HS-5 (cell line): ENCODE data around the gene SELENOM.
"Not testable (repeated sequence)": the region's sequence is repeated elsewhere in the genome, so short reads cannot be mapped to it uniquely, and the experiment has no call there.

ENCODE experiments used
- DNase-seq: peaks from one replicate; pipeline ENCODE4 v3.0.0-alpha.2; 2012; ENCODE audit warnings: low read depth

SELENOM gene

DNA sequence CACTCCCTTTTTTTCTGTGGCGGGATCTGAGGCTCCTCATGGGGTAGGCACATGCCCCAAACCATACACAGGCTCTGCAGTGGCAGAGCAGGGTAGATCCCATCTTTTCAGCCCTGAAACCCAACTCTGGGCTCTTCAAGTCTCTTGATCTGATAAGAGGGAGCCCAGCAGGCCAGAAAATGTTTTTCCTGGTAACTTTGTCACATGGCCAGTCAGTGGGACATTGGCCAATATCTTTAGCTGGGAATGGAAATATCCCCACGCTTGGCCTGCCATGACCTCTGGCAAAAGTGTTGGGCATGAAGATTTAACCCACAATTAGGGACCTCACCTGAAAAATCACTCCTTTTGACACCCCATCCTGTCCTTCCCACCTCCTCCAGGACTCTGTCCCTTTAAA, 23.5 kb upstream of the SELENOM start:
- DNase-seq = no peak

DNA sequence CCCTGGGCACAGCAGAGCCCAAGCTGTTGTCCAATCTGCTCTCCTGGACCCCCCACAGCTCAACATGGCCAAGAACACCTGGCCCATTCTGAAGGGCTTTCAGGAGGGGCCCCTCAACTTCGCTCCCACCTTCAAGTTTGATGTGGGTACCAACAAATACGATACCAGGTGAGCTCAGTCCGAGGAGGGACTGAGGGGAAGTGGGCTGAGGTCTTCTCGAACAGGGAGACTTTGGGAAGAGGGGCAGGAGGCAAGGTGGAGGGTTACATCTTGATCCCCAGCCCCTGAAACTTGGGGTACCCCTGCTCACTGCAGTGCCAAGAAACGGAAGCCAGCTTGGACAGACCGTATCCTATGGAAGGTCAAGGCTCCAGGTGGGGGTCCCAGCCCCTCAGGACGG, 20.8 kb upstream of the SELENOM start:
- no peak for DNase-seq

DNA sequence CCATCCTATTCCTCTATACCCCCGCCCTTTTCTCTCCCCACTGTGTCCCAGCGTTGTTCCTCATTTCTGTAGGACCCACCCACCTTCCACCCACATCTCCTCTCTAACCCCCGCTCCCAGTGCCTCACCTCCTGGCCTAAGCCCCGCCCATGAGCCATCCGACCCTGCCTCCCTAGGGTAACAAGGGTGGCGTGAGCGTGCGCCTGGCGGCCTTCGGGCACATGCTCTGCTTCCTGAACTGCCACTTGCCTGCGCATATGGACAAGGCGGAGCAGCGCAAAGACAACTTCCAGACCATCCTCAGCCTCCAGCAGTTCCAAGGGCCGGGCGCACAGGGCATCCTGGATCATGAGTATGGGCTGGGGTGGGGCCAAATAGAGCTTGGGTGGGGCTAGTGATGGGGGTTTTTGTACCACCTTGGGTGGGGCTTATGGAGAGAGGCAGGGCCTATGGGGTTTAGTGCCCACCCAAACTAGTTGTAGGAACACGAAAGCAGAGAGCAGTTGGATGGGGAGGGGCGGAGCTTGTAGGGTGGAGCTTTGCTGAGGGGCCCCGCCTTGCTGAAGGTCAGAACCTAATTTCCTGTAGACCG, 19.9 kb upstream of the SELENOM start:
- DNase-seq = no peak

DNA sequence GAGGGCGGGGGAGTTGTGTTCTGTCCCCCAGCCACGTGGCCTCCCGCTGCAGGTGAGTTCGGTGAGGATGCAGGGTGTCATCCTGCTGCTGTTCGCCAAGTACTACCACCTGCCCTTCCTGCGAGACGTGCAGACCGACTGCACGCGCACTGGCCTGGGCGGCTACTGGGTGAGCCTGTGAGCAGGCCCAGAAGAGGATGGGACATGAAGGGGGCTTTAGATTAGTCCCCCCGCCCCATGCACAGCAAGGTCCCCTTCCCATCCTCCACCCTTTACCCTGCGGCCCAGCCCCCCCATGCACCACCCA, 19.5 kb upstream of the SELENOM start:
- DNase-seq = no peak

DNA sequence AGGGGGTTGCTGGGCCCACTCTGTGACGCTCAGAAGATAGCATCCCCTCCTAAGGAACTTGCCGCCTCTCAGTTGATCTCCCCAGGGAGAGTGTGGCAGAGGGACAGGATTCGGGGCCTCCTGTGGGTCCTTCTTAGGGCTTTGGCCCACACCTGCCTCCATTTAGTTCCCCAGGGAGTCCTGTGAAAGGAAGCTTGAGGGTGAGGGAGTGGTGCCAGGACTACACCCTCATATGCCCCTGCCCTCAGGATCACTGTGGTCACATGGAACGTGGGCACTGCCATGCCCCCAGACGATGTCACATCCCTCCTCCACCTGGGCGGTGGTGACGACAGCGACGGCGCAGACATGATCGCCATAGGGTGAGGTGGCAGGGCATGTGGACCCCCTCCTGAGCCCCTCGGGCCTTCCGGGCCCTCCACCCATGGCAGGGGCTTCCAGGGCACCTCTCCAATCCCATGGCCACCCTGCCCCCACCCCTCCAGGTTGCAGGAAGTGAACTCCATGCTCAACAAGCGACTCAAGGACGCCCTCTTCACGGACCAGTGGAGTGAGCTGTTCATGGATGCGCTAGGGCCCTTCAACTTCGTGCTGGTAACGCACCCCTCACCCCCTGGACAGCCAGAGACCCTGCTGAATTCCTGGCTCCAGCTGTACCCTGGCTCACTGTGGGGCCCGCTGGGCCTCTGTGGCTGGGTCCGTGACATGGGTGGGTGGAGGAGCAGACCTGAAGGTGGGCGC, 18.9 kb upstream of the SELENOM start:
- no peak for DNase-seq

DNA sequence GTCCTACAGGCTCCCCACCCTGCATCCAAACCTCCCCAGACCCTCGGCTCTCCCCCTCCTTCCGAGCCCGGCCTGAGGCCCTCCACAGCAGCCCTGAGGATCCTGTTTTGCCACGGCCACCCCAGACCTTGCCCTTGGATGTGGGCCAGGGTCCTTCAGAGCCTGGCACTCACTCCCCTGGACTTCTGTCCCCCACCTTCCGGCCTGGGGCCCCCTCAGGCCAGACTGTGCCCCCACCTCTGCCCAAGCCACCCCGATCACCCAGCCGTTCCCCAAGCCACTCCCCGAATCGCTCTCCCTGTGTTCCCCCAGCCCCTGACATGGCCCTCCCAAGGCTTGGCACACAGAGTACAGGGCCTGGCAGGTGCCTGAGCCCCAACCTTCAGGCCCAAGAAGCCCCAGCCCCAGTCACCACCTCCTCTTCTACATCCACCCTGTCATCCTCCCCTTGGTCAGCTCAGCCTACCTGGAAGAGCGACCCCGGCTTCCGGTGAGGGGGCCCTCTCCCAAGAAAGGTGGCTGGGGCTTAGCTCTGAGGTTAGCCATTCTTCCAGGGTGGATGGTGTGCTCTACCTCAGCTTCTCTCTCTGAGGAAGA, 18.3 kb upstream of the SELENOM start:
- DNase-seq = no peak

DNA sequence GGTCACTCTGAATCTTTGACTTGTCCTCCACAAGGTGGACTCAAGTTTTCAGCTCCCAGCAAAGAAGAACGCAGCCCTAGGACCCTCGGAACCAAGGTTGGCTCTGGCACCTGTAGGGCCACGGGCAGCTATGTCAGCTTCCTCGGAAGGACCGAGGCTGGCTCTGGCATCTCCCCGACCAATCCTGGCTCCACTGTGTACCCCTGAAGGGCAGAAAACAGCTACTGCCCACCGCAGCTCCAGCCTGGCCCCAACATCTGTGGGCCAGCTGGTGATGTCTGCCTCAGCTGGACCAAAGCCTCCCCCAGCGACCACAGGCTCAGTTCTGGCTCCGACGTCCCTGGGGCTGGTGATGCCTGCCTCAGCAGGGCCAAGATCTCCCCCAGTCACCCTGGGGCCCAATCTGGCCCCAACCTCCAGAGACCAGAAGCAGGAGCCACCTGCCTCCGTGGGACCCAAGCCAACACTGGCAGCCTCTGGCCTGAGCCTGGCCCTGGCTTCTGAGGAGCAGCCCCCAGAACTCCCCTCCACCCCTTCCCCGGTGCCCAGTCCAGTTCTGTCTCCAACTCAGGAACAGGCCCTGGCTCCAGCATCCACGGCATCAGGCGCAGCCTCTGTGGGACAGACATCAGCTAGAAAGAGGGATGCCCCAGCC, 17.6 kb upstream of the SELENOM start:
- no peak for DNase-seq

DNA sequence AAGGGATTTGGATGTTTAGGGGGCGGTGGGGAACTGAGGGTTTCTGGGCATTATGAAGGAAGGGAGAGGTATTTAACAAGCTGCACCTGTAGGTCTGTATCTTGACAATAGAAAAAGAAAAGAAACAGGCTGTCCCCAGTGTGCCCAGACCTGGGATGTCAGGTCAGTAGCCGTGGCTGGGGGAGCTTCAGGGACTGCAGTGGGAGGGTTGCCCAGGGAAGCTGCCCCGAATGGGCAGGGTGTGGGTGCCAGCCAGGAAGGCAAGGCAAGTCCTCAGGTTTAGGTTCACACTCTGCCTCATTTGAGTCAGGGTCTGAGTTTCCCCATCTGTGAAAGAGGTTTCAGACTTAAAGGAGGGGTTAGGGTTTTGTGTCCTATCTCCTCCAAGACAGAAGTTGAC, 16.9 kb upstream of the SELENOM start:
- no peak for DNase-seq

DNA sequence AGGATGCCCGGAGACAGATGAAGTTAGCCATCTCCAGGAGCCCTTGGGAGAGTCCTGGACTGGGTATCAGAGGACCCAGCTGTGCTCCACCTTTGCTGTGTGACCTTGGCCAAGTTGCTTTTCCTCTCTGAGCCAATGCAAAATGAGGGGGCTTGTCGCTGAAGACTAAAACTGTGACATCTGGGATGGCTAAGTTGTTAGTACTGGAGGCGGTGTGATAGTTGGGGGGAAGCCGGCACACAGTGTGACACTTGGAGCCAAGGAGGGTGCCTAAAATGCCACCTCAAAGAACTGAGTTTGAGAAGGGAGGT, 15.9 kb upstream of the SELENOM start:
- DNase-seq = no peak

DNA sequence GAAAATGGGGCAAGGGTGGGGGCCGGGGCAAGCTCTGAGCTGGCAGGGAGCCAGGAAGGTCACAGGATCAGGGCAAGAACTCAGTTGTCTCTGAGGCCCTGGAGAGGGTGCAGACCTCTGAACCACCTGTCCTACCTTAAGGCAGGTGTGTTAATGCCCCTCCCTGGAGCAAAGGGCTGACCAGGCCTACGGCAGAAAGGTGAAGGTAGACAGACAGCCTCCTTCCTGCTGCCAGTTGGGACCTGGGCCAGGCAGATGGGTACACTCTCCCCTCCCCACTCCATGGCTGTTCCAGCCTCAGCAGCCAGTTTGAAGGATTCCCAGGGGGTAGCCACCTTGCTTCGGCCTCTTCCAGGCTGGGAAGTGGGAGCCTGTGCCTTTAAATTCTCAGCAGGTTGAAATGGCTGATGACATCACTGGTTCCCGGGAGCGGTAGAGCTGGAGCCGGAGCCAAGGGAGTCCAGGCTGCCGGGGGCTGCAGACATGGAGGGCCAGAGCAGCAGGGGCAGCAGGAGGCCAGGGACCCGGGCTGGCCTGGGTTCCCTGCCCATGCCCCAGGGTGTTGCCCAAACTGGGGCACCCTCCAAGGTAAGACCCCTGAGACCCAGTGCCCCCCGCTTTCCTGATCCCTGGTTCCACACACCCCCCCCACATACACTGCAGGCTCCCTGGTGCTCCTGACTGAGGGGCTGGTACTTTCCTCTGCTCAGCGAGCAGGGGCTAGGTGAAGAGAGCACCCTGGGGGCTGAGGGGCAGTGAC, 15.3 kb upstream of the SELENOM start, which contains the start of gene INPP5J:
TSS of gene INPP5J (plus strand) at position 435 of the 760 bp plus-strand sequence. CDS start at position 484, 49 bp downstream.
- no peak for DNase-seq

DNA sequence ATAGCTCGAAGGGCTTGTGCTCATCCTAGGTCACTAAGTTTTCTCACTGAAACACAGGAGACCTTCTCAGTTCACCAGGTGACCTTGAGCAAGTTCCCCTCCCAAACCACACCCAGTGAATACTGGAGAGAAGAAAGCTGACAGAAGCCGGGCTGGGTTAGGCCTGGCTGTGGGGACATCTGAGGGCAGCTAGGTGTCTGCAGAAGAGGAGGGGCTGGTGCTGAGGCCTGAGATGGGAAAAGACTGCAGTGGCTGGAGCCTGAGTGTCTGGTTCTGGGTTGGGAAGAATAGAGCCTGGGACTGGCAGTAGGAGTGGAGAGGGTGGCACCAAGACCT, 14.8 kb upstream of the SELENOM start:
- DNase-seq = no peak

DNA sequence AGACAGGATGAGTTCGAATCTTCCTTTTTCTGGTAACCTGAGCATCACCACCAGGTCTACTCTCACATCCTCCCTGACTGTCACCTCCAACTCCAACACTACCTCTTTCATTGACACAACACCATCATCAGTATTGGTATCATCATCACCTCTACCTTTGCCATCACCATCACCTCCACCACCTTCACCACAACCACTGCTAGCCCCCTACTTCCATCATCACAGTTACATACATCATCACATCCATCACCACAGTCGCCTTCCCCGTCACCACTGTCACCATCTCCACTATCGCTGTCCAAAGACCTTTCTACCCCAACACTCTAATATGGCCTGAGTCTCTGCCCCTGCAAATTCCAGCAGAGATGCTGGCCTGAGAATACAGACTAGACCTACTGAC, 14.0 kb upstream of the SELENOM start:
- no peak for DNase-seq

DNA sequence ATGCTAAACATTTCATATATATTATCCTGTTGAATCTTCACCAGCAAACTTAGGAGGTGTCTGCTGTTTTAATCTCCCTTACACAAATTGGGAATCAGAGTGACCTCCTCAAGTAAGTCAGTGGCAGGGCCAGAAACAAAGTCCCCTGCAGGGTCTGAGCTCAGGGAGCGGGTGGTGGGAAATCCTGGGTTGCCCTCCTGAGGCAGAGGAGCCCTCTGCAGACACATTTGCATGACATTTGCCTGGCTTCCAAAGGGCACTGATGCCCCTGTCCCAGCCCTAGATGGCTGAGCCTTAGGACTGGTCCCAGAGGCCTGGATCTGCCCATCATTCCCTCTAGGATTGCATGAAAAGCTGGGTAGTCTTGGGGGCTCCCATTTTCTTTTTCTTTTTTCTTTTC, 13.3 kb upstream of the SELENOM start:
- no peak for DNase-seq

DNA sequence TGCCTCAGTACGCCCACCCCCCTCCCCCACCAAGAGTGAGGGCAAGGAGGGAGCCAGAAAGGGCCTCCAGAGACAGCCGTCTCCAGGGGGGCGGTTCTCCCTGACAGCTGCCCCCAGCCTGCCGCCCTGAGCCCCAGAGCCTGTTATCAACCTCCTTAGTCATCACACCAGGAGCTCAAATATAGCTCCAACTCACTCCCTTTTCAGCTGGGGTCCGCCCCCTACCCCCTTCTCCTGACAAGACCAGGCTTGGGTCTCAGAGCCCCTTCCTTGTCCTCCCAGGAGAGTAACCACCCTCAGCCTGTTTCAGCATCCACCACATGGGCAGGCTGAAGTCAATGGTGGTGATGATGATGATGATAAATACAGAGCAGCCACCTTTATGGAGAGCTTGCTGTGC, 12.9 kb upstream of the SELENOM start:
- DNase-seq = no peak

DNA sequence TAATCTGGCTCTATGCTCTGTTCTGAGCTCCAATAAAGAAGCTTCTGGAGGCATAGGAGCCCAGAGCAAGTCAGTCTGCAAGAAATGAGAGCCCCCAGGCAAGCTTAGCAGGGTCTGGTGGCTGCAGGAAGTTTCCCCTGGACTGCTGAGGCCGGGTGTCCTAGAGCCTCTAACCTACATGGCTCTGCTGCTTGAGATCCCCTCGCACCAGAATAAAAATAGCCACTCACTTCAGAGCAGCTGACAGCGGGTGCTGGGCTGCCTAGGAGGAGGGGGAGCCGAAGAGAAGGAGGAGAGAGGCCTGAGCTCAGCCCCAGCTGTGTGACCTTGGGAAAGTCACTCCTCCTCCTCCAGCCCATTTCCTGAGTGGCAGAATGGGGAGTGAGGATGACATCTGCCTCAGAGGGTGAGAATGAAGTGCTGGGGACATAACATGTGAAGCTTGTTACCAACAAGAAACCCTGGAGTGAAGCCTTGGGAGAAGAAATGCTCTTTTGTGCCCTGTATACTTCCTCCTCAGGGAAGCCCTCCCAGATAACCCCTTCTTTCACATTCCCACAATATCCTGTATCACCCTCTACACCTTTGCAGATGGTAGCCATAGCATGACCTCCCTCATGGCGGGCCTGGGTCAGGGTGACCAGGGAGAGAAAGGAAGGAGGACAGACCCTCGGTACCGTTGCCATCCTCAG, 11.8 kb upstream of the SELENOM start:
- DNase-seq = no peak

DNA sequence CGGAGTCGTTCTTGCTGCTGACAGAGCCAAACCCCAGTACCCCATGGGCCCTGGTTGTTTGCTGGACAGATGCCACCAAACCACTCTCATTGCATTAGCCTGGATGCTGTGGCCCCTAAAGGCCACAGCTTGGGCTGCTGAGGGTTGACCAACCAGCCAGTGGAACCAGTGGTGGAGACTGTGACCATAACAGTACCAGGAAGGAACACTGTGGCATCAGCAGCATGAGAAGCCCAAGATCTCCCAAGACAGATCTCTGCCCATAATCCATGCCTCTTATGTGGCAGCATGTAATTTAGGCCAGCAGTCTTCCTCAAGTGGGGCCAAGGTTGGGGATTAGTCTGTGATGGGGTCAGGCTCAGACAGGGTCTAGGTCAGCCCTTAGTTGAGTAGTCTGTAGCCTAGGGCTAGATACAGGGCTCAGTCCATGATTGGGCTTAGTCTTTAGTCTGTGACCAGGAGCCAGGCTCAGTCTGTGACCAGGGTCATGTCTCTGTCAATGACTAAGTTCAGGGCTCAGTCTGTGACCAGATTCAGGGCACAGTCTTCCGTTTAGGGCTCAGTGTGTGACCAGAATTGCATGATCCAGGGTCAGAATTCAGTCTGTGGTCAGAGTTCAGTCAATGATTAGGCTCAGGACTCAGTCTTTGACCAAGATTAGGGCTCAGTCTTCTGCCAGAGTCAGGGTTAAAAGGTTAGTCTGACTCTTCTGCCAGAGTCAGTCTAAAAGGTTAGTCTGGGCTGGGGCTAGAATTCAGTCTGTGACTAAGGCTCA, 10.9 kb upstream of the SELENOM start:
- DNase-seq = no peak

DNA sequence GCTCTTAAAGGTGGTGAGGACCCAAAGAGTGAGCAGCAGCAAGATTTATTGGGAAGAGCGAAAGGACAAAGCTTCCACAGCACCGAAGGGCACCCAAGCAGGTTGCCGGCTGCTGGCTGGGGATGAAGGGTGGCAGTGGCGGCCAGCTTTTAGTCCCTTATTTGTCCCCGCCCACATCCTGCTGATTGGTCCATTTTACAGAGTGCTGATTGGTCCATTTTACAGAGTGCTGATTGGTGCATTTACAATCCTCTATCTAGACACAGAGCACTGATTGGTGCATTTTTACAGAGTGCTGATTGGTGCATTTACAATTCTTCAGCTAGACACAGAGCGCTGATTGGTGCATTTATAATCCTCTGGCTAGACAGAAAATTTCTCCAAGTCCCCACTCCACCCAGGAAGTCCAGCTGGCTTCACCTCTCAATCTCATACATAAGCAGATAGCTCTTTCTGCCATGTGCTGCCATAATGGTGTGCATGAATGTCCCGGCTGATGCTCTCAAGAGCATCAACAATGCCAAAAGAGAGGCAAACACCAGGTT, 5.3 kb upstream of the SELENOM start:
- DNase-seq = not testable (repeated sequence)

DNA sequence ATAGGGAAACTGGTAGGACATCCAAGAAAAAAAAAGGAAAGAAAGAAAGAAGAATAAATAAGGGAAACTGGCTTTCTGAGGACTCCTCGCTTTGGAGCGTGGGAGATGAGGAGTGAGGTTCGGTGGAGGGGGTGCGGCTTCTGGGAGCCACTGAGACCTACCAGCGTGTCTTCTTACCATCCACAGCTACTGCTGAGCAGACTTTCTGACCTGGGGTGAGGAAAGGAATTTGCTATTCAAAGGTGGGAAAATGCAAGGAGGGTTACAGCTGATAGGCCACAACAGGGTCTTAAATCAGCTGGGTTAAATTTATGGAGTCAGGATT, 488 bp upstream of the SELENOM start:
- DNase-seq = no peak

DNA sequence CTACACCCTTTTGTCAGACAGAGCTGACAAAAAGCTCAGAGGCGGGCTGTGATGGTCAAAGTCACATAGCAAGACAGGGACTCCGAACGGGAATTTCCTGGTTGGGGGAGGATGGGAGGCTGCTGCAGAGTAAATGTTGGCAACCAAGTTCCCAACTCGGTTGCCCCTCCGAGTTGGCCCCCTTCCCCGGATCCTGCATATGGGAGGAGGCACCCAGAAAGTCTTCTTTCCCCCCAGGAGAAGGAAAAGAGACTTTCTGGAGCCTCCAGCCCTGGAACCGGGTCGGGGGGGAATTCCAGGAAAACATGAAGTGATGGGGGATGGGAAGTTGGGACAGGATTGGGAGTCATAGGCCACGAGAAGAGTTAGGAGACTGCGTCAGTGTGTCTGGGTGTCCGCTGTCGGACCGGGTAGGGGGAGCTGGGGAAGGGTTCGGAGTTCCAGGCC, 614 bp downstream of the SELENOM start:
- no peak for DNase-seq

DNA sequence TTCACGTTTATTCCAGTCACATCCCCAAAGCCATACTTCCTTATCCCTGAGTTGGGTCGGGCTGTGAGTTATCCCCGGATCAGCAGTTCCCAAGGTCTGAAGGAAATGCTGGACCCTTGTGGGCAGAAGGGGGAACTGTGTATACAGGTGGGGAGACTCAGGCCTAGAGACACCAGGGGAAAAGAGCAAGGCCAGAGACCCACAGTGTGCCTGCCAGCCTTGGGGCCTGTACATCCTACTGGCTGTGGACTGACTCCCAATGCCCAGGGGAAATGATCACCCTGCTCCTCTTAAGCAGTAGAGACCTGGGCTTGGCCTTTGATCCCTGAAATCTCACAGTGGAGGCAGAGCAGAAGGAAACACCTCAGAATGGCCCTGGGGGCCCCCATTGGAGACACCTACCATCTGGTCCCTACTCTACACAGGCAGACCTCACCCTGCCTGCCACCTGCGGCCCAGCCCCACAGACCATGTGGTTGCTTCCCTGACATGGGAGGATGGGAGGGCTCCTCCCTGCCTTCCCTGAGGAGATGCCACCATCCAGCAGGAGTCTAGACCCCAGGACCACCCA, 1.3 kb downstream of the SELENOM start:
- no peak for DNase-seq
